ENCODE results near the gene HOXB13. TPM values are rescaled to one million over a fixed set of nuclear protein-coding genes. Genes with fewer than 3 reads are reported as not detected.

Gene HOXB13
- total and polyA plus RNA-seq, 2 experiments from 2014 or later = not detected

- Histone ChIP-seq H3K9me2 (ENCODE audit: insufficient read depth) (no peaks in the 10 kb centered on the region), H3K4me2 (peak overlapping the region; percentile 75; the same call in 1 of the 2 replicates), H3F3A (replicated peaks; ENCODE audit: low read depth) (peaks cover 38% of the 10 kb centered on the region), H3K36me3 (ENCODE audit: insufficient read depth) (no peaks in the 10 kb centered on the region), H2AFZ (no peak overlapping the region), H3K79me2 (replicated peaks; ENCODE audit: insufficient read depth) (no peaks in the 10 kb centered on the region), H3K27me3 (ENCODE audit: insufficient read depth) (peaks cover 100% of the 10 kb centered on the region), H3K4me3 (no peak overlapping the region), H4K20me1 (replicated peaks; ENCODE audit: insufficient read depth) (peaks cover 26% of the 10 kb centered on the region), H3K4me1 (ENCODE audit: insufficient read depth) (peaks cover 43% of the 10 kb centered on the region), H3K27ac (ENCODE audit: low read depth) (no peak overlapping the region)
- TF ChIP-seq CTCF (conservative IDR thresholded peaks at IDR 0.05; ENCODE audit: low read depth in 2 of 2) = no peak
- TF ChIP-seq EZH2phosphoT487 (IDR thresholded peaks at IDR 0.05; ENCODE audit: unreplicated experiment) = no peak
- peak; percentile 8 for TF ChIP-seq EZH2 (IDR thresholded peaks at IDR 0.05; ENCODE audit: low read depth, unreplicated experiment)
- TF ChIP-seq STAT1 (IDR thresholded peaks at IDR 0.05; ENCODE audit: unreplicated experiment) = no peak
- TF ChIP-seq, protein P1, sequence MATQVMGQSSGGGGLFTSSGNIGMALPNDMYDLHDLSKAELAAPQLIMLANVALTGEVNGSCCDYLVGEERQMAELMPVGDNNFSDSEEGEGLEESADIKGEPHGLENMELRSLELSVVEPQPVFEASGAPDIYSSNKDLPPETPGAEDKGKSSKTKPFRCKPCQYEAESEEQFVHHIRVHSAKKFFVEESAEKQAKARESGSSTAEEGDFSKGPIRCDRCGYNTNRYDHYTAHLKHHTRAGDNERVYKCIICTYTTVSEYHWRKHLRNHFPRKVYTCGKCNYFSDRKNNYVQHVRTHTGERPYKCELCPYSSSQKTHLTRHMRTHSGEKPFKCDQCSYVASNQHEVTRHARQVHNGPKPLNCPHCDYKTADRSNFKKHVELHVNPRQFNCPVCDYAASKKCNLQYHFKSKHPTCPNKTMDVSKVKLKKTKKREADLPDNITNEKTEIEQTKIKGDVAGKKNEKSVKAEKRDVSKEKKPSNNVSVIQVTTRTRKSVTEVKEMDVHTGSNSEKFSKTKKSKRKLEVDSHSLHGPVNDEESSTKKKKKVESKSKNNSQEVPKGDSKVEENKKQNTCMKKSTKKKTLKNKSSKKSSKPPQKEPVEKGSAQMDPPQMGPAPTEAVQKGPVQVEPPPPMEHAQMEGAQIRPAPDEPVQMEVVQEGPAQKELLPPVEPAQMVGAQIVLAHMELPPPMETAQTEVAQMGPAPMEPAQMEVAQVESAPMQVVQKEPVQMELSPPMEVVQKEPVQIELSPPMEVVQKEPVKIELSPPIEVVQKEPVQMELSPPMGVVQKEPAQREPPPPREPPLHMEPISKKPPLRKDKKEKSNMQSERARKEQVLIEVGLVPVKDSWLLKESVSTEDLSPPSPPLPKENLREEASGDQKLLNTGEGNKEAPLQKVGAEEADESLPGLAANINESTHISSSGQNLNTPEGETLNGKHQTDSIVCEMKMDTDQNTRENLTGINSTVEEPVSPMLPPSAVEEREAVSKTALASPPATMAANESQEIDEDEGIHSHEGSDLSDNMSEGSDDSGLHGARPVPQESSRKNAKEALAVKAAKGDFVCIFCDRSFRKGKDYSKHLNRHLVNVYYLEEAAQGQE (IDR thresholded peaks at IDR 0.05; ENCODE audit: unreplicated experiment) = no peak
- no peak for TF ChIP-seq NANOG (IDR thresholded peaks at IDR 0.05; ENCODE audit: borderline replicate concordance)
- DNase-seq (ENCODE audit: low spot score) = no peak
- peaks cover 44% of the 10 kb centered on the region for H3K4me1 Mint-ChIP-seq
- H3K4me3 Mint-ChIP-seq = no peak overlapping the region; the same call in 2 of the 3 replicates
- no peak overlapping the region for H3K27ac Mint-ChIP-seq
- H3K9me3 Mint-ChIP-seq = no peaks in the 10 kb centered on the region; the same call in 2 of the 3 replicates
- no peaks in the 10 kb centered on the region for H3K36me3 Mint-ChIP-seq (ENCODE audit: low read depth)
- H3K27me3 Mint-ChIP-seq (ENCODE audit: insufficient read depth, low read depth, poor library complexity) = peaks cover 100% of the 10 kb centered on the region
- ATAC-seq = no peak
These were observed 7.5 kb downstream of the HOXB13 start for GRCh38 chr17:48721009-48721402.

DNA sequence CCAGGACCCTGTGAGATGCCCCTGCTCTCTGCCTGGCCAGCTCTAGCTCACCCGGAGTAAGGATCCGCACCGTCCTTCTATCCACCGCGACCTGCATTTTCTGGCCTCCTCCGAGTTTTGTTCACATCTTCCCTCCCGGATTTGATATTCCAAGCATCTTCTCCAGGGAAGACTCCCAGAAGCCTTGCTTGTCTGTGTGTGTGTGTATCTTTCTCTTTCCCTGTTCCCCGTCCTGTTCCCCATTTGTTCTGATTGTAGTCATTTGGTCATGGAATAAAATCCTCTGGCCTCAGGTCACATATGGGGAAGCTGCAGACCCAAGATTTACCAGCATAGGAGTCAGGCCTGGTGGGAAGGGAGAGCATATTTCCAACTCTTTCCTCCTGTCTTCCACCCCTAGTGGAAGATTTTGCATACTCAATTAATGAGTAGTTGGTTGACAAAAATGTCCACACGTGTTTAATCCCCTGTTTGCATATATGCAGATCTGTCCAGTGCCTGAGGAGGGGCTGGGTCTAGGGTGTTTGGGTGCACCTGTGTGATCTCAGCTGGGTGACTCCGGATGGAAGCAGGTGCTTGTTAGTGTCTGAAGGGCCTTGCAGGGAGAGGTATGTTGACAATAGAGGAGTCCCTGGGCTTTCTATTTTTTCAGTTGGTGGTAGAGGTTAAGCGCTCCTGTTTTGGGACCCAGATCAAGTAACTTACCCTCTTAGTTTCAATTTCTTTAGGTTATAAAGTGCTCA lies 8.1 kb downstream of the HOXB13 start:
- peaks cover 38% of the 10 kb centered on the region for H3F3A ChIP-seq (replicated peaks; ENCODE audit: low read depth)
- H3K27me3 ChIP-seq (ENCODE audit: insufficient read depth) = peaks cover 100% of the 10 kb centered on the region
- H3K79me2 ChIP-seq (replicated peaks; ENCODE audit: insufficient read depth) = no peaks in the 10 kb centered on the region
- H3K4me2 ChIP-seq = peak overlapping the region; percentile 75
- peaks cover 21% of the 10 kb centered on the region for H4K20me1 ChIP-seq (replicated peaks; ENCODE audit: insufficient read depth)
- no peak overlapping the region for H3K27ac Mint-ChIP-seq
- H3K4me1 Mint-ChIP-seq = peaks cover 44% of the 10 kb centered on the region
- H3K27ac ChIP-seq (ENCODE audit: low read depth) = no peak overlapping the region
- no peaks in the 10 kb centered on the region for H3K9me2 ChIP-seq (ENCODE audit: insufficient read depth)
- peak overlapping the region; percentile 73; the same call in 2 of the 3 replicates for H3K4me3 Mint-ChIP-seq
- no peaks in the 10 kb centered on the region for H3K36me3 ChIP-seq (ENCODE audit: insufficient read depth)
- DNase-seq (ENCODE audit: low spot score) = no peak
- peaks cover 98% of the 10 kb centered on the region for H3K27me3 Mint-ChIP-seq (ENCODE audit: insufficient read depth, low read depth, poor library complexity)
- H3K9me3 Mint-ChIP-seq = no peaks in the 10 kb centered on the region; the same call in 2 of the 3 replicates
- H3K4me3 ChIP-seq = peak overlapping the region; percentile 57
- H2AFZ ChIP-seq = no peak overlapping the region
- ATAC-seq = no peak
- TF ChIP-seq EZH2phosphoT487 (IDR thresholded peaks at IDR 0.05; ENCODE audit: unreplicated experiment) = no peak
- no peak for TF ChIP-seq STAT1 (IDR thresholded peaks at IDR 0.05; ENCODE audit: unreplicated experiment)
- peak; percentile 62 for TF ChIP-seq EZH2 (IDR thresholded peaks at IDR 0.05; ENCODE audit: low read depth, unreplicated experiment)
- H3K36me3 Mint-ChIP-seq (ENCODE audit: low read depth) = no peaks in the 10 kb centered on the region
- H3K4me1 ChIP-seq (ENCODE audit: insufficient read depth) = peaks cover 43% of the 10 kb centered on the region

Data from GM23338 (cell line).